ENCODE measurements around the gene PKNOX1.

DNA sequence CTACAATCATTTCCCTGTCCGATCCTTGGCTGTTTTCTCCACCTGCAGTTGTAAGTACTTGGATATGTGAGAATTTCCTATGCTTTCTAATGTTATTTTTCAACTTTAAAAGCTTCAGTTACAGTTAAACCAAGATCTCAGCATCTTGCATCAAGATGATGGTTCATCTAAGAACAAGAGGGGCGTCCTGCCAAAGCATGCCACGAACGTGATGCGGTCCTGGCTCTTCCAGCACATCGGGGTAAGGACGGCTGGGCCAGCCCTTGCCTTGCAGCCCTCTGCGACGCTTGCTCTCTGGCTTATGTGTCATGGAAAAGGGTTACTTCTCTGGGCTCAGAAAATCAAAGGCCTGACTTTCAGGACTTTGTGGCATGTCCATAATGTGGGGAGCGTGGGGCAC lies 46.8 kb downstream of the PKNOX1 start:
- TF ChIP-seq, protein P1, sequence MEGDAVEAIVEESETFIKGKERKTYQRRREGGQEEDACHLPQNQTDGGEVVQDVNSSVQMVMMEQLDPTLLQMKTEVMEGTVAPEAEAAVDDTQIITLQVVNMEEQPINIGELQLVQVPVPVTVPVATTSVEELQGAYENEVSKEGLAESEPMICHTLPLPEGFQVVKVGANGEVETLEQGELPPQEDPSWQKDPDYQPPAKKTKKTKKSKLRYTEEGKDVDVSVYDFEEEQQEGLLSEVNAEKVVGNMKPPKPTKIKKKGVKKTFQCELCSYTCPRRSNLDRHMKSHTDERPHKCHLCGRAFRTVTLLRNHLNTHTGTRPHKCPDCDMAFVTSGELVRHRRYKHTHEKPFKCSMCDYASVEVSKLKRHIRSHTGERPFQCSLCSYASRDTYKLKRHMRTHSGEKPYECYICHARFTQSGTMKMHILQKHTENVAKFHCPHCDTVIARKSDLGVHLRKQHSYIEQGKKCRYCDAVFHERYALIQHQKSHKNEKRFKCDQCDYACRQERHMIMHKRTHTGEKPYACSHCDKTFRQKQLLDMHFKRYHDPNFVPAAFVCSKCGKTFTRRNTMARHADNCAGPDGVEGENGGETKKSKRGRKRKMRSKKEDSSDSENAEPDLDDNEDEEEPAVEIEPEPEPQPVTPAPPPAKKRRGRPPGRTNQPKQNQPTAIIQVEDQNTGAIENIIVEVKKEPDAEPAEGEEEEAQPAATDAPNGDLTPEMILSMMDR (conservative IDR thresholded peaks at IDR 0.05): no peak
- no peak for TF ChIP-seq ZFX (IDR thresholded peaks at IDR 0.05)
